A172 (cell line): ENCODE measurements around the gene MAPK14. TPM values are rescaled to one million over a fixed set of nuclear protein-coding genes. Genes with fewer than 3 reads are reported as not detected.

Experiments used
- DNase-seq: peaks from one replicate; pipeline ENCODE4 v3.0.0-alpha.2; 2015; ENCODE audit warnings: low spot score
- total RNA-seq: library from RNA; depleted of rRNA; stranded (reverse); fragments of >200 nt; shearing (Covaris generic); gene quantifications from 2 replicates; pipeline ENCODE4 v1.2.3, GENCODE V29; 2014; rRNA removed

The MAPK14 gene
- total RNA-seq, 1 experiment from 2014 or later, result 41.4 TPM

DNA sequence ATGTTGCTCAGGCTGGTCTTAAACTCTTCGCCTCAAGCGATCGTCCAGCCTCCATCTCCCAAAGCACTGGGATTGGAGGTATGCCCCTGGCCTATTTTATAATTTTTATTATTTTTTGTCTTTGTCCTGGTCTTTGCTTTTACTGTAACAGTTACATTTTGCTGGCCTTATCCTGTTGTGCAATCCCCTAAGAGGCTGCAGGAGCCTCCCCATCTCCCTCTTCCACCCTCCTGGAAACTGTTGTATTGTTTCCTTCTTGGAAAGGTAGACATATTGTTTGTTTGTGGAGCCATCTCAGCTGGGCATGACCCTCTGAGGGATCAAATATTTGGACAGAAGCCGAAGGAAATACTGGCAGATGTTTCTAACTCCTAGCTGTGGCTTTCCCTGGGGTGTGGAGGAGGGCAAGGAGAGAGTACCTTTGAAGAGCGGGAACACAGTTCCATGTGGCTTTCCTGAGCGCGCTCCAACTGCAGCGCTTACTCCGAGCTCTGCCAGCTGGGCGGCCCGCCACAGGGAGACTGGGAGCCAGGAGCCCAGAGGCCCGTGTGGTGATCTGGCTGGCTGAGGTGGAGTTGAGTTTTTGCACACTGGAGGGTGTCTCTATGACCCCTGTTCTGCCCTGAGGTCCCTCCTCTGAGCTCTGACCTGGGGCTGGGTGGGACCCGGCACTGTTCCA is 107.6 kb downstream of the MAPK14 start:
- DNase-seq, result no peak

- DNase-seq, result no peak
Measured at GRCh38 chr6:36136034-36136433, 108.4 kb downstream of the MAPK14 start.

GRCh38 chr6:36136551-36136950 is 108.9 kb downstream of the MAPK14 start:
- no peak for DNase-seq

DNA sequence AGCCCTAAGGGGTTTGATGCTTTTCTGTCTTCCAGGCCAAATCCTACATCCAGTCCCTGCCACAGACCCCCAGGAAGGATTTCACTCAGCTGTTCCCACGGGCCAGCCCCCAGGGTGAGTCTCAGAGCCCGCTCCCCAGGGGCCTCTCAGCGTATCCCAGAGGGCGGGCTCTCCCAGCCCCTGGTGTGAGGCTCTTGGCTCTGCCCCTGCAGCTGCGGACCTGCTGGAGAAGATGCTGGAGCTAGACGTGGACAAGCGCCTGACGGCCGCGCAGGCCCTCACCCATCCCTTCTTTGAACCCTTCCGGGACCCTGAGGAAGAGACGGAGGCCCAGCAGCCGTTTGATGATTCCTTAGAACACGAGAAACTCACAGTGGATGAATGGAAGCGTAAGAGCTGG is 111.1 kb downstream of the MAPK14 start:
- DNase-seq, result no peak

DNA sequence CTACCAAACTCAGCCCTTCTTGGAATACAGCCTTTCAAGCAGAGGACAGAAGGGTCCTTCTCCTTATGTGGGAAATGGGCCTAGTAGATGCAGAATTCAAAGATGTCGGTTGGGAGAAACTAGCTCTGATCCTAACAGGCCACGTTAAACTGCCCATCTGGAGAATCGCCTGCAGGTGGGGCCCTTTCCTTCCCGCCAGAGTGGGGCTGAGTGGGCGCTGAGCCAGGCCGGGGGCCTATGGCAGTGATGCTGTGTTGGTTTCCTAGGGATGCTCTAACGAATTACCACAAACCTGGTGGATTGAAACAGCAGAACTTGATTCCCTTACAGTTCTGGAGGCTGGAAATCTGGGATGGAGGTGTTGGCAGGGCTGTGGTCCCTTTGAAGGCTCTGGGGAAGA is 111.8 kb downstream of the MAPK14 start:
- DNase-seq, result no peak

DNA sequence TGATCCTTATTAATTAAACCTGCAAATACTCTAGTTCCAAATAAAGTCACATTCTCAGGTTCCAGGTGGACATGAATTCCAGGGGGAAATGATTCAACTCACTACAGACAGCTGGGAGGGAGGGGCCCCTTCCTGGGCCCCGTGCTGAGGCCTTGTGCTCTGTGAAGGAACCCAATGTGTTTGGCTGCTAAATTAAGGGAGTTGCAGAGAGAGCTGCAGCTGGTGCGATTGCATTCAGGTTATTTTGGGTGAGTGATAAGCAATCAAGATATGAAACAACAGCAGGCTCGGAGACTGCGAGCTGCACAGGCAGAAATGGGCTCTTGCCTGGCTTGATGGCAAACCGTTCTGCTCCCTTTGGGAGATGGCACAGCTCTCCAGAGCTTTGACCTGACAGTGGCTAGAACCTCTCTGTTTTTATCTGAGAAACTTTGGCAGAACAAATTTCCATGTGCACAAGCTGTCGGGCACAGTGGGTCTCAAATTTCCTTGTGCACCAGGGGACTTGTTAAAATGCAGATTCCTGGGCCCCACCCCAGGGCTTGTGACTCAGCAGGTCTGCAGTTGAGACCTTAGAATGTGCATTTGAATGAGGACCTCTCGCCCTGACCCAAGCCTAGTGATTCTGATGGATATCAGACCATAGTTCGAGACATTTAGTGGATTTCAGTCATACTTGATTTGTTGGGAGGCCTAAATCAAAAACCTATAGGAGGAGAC is 112.5 kb downstream of the MAPK14 start:
- no peak for DNase-seq

DNA sequence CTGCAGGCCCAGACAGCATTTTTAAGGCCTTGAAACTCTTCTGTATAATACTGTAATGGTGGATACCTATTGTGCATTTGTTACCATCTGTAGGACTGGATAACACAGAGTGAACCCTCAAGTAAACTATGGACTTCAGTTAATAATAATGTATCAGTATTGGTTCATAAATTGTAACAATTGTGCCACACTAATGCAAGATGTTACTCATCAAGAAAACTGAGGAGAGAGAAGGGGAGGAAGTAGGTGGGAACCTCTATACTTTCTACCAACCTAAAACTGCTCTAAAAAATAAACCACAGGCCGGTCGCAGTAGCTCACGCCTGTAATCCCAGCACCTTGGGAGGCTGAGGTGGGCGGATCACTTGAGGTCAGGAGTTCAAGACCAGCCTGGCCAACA is 113.5 kb downstream of the MAPK14 start:
- DNase-seq, result no peak

GRCh38 chr6:36141961-36142360 is 114.4 kb downstream of the MAPK14 start:
- no peak for DNase-seq

- no peak for DNase-seq
Measured at GRCh38 chr6:36142971-36143838, 115.6 kb downstream of the MAPK14 start.

DNA sequence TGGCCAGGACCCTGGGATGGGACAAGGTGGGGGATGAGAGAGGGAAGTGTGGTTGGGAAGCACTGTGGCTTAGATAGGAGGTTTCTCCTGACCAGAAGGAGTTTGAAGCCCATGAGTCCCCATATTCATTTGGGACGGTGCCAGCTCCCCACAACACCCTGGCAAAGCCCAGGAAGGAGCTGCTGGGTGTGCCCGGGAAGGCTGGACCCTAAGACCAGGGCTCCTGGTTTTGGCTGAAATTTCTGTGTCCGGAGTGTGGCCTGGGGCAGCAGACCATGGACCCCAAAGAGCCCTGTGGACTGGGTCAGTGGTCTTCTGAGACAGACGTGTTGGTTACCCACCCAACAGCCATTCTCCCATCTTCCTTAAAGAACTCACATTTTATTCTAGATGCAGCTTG is 117.9 kb downstream of the MAPK14 start:
- no peak for DNase-seq

DNA sequence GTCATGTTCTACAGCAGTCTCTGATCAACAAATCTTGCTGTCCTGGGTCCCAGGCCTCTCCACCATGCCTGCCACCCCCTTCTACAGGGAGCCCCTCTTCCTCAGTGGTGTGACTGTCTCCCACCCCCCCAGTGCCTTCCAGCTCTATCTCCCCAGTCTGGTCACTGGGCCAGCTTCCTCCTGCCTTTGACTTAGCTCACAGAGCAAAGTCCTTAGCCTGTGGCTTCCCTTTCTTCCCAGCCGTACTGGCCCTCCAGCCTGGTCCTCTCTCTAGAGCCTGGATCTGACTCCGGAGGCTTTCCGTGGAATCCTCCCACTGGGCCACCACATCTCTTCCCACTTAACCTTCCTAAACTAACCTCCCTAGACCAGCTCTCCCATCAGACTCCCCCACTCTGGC is 119.7 kb downstream of the MAPK14 start:
- DNase-seq, result no peak

DNA sequence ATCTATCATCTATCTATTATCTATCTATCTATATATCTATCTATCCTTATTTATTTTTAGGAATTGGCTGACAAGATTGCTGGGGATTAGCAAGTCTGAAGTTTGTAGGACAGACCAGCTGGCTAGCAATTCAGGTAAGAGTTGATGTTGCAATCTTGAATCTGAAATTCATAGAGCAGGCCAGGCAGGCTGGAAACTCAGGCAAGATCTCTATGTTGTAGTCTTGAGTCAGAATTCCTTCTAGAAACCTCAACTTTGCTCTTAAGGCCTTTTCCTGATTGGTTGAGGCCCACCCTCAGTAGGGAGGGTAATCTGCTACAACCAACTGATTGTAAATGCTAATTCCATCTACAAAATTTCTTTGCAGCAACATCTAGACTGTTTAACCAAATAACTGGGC is 121.9 kb downstream of the MAPK14 start:
- no peak for DNase-seq

DNA sequence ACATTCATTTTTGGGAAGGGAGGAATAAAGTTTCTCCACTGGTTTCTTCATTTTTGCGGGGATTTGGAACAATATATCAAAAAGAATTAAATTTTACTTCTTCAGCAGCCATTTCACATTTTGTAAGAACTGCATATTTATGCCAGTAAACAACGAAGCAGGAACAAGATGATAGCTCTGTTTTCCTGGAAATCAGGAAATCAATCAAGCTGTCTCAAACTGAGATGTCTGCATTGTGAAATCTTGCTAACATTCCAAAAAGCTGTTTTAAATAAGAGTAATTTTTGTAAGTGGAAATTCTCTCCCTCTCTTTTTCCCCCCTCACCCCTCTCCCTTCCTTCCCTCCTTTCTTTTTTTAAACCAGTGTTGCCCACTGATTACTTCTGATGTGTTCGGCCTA is 122.7 kb downstream of the MAPK14 start:
- DNase-seq, result no peak

- no peak for DNase-seq
Measured at GRCh38 chr6:36154286-36154685, 126.7 kb downstream of the MAPK14 start.

GRCh38 chr6:36155662-36156061 is 128.1 kb downstream of the MAPK14 start:
- no peak for DNase-seq

DNA sequence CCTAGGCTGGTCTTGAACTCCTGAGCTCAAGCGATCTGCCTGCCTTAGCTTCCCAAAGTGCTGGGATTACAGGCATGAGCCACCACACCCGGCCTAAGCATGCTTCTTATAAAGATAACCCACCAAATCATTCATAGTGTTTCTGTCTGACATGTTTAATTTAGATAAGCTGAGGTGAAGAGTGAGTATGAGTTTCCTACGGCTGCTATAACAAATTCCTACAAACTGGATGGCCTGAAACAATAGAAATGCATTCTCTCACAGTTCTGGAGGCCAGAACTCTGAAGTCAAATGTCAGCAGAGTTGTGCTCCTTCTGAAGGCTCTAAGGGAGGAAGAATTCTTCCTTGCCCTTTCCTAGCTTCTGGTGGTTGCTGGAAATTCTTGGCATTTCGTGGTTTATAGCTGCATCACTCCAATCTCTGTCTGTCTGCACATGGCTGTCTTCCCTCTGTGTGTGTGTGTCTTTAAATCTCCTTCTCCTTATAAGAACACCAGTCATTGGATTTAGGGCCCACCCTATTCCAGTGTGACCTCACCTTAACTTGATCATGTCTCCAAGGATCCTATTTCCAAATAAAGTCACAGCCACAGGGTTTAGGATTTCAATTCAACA is 132.6 kb downstream of the MAPK14 start:
- DNase-seq, result no peak

Other genes with a start within 250 kb of the MAPK14 start
- gene CLPSL1, start 246.8 kb upstream of the MAPK14 start, total RNA-seq, result not detected in 2 replicates
- gene CLPS, start 230.5 kb upstream of the MAPK14 start, total RNA-seq, result not detected in 2 replicates
- not detected in 2 replicates for gene LHFPL5, start 222.5 kb upstream of the MAPK14 start, total RNA-seq
- gene SRPK1, start 106.7 kb upstream of the MAPK14 start, total RNA-seq, result 57.0 and 64.4 TPM in 2 replicates
- not detected in 2 replicates for gene SLC26A8, start 3.2 kb upstream of the MAPK14 start, total RNA-seq
- 0.34 and 0.46 TPM in 2 replicates for gene MAPK13, start 102.7 kb downstream of the MAPK14 start, total RNA-seq
- gene BRPF3, start 168.9 kb downstream of the MAPK14 start, total RNA-seq, result 8.6 and 11.1 TPM in 2 replicates
- not detected in 2 replicates for gene PNPLA1, start 242.3 kb downstream of the MAPK14 start, total RNA-seq